Measurements from ENCODE around the gene LRRC74A.
"Not testable (repeated sequence)": the region's sequence is repeated elsewhere in the genome, so short reads cannot be mapped to it uniquely, and the experiment has no call there.

LRRC74A gene

DNA sequence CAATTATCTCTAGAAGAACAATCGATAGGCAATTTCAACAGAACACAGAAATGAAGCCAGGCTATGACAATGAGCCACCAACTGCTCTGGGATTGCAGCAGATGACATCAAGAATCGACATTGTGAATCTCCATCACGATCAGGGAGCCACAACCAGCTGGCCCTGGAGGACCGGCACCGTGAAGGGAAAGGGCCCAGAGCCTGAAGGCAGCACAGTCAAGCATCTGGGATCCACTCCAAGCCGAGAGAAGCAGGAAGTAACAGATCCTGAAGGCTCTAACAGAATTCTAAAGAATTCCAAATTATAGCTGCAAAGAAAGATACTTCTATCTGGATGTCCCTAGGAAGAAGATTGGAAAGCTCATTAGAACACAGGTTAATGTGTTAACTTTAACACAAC lies 61.0 kb downstream of the LRRC74A start:
- no peak for DNase-seq (ENCODE audit: low read depth in 3 of 3)

- no peak for DNase-seq (ENCODE audit: low read depth in 3 of 3)
Measured at GRCh38 chr14:76891391-76891790, 65.2 kb downstream of the LRRC74A start.

GRCh38 chr14:76894308-76894707 lies 68.1 kb downstream of the LRRC74A start:
- DNase-seq (ENCODE audit: low read depth in 3 of 3): no peak

DNA sequence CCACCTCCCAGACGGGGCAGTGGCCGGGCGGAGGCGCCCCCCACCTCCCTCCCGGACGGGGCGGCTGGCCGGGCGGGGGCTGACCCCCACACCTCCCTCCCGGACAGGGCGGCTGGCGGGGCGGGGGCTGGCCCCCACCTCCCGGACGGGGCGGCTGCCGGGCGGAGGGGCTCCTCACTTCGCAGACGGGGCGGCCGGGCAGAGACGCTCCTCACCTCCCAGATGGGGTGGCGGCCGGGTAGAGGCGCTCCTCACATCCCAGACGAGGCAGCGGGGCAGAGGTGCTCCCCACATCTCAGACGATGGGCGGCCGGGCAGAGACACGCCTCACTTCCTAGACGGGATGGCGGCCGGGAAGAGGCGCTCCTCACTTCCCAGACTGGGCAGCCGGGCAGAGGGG lies 71.8 kb downstream of the LRRC74A start:
- not testable (repeated sequence) for DNase-seq (ENCODE audit: low read depth in 3 of 3)

DNA sequence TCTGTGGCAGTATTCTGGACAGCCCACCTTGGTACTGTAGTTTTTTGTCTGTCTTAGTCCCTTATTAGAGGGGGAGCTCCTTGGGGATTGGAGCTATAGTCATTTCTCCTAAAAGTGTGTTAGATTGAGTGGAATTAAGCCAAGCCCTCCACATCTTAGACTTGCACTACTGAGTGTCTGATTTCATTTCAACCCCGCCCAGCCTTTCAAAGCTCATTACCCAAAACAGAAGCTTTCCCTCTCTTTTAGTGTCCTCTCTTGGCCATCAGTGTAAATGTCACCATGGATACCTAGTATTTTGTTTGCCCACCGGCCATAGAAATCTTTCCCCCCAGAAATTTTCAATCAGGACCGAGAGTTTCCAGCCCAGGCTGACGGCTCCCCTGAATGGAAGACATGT lies 74.5 kb downstream of the LRRC74A start:
- no peak for DNase-seq (ENCODE audit: low read depth in 3 of 3)

DNA sequence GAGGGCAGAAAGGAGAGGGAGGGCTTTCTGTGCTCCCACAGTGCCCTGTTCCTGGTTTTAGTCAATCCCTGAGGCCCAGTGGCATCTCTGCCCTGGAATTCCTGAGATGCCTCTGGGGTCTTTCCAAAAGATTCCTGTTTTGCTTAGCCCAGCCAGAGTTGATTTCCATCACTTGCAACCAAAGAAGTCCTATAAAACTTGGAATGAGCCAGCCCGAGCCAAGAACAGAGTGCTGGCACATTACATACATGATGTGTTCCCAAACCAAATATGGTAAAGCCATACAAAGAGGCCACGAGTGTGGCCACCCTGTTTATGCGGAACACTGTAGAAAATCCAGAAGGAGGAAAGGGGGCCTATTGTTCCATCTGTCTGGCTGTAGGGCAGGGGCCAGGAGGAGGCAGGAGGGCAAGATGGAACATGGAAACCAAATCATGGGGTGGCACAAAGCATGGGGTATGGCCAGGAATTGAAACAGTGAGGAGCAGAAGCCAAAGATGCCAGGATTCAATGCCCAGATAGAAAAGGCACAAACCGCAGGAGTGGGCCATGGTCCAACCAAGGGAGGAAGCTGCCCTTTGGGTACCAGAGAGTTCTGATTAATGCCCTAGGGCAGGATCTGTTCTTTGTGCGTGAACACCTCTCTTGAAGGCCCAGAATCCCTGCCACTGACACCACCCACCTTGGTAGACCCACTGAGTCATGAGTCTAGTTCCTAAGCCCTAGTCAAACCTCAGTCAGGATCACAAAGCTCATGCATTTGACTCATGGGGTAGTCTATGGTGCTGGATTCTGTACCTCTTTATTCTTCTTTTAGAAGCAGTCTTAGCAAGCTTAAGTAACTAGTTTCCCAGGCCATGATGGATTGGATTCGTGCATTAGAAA lies 75.2 kb downstream of the LRRC74A start:
- no peak for DNase-seq (ENCODE audit: low read depth in 3 of 3)

DNA sequence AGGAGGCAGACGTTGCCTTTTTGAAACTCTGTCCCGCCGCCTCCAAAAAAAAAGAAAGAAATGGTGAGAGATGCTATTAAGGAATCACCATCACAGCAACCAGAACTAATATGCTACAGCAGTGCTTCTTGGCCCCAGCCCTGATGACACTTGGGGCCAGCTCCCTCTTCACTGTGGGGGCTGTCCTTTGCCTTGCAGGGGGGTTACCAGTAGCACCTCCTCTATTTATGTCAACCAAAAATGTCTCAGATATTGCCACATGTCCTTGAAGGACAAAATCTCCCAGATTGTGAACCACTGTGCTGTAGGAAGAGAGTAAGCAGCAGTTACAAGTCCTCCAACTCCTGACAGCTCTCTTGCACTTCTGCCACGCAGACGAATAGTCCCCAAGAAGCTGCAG lies 76.4 kb downstream of the LRRC74A start:
- no peak for DNase-seq (ENCODE audit: low read depth in 3 of 3)

DNA sequence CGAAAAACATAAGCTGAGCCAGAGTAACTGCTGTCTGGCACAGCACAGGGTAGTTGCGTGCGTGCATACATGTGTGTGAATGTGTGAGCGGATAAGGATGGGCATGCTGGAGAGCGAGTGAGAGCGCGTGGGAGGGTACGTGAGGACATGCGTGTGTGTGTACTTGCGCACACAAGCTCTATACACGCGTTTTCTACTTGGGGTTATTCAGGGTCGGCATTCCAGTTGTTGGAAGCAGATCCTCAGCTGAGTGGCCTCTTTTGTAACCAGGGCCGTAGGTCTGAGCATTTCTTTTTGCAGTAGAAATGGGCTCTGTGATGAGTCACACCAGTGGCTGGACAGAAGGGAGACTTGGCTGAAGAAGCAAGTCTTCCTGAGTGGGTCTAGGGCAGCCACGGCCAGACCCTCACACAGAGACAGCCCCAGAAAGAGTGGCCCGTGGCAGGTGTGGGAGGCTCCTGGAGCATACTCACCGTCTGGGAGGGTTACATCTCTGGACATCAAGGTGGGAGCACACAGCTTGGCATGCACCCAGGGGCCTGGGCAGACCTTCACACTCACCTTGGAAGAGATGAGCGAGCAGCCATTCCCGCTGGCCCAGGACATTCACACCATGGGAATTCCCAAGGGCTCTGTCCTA lies 78.0 kb downstream of the LRRC74A start:
- no peak for DNase-seq (ENCODE audit: low read depth in 3 of 3)

GRCh38 chr14:76904740-76905569 lies 78.7 kb downstream of the LRRC74A start:
- DNase-seq (ENCODE audit: low read depth in 3 of 3): peak; percentile 62 to 78 (median 65)

- DNase-seq (ENCODE audit: low read depth in 3 of 3): no peak
Measured at GRCh38 chr14:76908834-76909233, 82.6 kb downstream of the LRRC74A start.

GRCh38 chr14:76909266-76909665 lies 83.1 kb downstream of the LRRC74A start:
- DNase-seq (ENCODE audit: low read depth in 3 of 3): no peak

GRCh38 chr14:76910371-76910890 lies 84.2 kb downstream of the LRRC74A start:
- DNase-seq (ENCODE audit: low read depth in 3 of 3): no peak

- DNase-seq (ENCODE audit: low read depth in 3 of 3): no peak
Measured at GRCh38 chr14:76911473-76911872, 85.3 kb downstream of the LRRC74A start.

- DNase-seq (ENCODE audit: low read depth in 3 of 3): not testable (repeated sequence)
Measured at GRCh38 chr14:76914533-76915081, 88.4 kb downstream of the LRRC74A start.

GRCh38 chr14:76916040-76916715 lies 90.0 kb downstream of the LRRC74A start:
- DNase-seq (ENCODE audit: low read depth in 3 of 3): no peak

DNA sequence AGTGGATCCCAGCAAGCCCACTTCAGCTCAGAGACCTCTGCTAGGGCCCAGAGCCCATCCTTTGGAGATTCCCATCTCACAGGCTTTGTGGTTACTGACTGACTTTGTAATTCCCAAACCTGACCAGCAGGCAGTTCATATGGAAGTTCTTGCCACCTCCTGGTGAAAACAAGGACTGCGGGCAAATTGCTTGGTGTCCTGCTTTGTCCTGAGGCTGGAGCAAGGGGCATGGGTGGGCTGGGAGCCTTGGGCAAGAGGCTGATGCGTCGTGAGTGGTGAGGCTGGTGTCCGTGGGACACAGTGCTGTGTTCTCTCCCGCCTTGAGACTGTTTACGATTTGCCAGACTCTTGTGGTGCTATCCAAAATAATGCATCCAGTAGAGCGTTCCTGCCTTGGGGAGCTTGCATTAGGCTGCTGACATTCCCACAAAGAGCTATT lies 91.0 kb downstream of the LRRC74A start:
- DNase-seq (ENCODE audit: low read depth in 3 of 3): no peak

DNA sequence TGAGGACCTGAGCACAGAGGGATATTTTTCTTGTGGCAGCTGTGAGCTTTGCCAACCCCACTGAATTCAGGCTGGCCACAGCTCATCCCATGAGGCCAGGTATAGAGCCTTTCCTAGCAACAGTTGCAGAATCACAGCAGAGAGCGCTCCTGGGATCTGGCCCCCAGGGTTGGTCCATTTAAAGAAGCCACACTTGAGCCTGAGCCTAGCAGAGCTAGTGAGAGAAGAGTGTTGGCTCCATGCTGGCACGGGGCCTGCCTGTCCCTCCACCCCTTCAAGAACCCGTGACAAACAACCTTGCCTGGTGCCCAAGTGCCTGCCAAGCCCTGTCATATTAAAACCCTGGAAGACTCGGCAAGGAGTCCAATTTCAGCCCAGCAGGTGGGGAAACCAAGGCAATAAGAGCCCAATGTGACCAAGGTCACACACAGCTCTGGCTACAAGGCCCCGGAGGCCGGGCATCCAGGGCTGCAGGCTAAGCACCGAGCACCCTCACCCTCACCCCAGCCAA lies 91.6 kb downstream of the LRRC74A start:
- no peak for DNase-seq (ENCODE audit: low read depth in 3 of 3)

DNA sequence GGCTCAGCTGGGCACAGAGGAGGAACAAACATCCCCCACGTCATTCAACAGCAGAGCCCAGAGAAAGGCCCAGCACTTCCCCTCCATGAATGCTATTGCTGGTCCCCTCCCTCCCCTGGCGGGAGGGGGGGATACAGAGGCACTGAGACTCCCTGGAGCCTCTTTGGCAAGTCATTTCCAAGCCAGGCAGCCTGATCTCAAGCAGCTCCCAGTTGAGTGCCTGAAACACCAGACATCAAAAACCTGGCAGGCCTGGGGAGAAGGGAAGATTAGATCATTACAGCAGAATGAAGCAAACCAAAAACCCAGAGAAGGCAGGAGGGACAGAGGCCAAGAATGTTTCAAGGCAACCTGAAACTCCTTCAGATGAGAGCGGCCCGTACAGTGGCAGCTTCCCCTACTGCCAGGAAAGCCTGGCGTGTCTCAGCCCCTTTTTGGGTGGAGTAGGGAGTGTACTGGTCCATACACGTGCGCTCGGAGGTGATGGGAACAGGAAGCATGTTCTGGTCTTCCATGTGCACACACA lies 92.1 kb downstream of the LRRC74A start:
- no peak for DNase-seq (ENCODE audit: low read depth in 3 of 3)

DNA sequence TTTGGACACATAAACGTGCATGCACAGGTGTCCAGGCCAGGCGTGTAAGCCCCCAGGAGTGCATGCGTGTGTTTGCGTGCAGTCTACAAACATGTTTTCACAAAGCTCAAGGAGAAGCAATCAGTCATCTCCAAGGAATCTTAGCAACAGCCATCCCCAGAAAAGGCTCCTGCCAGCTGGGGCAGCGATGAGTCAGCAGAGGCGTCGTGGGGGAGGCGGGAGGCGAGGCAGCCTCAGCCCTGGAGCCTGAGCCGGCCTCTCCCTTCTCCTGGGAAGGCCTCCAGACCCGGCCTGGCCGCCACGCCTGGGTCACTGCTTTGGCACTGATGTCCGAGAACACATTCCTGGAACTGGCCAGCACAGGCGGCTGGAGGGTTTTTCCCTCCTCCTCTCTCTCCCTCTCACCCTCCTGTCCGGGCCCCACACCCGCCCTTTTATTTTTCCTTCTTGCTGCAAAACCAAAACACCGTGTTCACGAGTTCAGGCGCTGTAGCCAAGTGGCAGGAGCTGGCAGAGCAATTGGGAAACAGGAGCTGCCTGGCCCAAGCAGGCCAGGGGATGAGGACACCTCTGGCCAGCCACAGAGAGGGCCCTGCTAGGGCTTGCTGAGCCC lies 92.7 kb downstream of the LRRC74A start:
- no peak for DNase-seq (ENCODE audit: low read depth in 3 of 3)
